Measurements from ENCODE around the gene INTS1.
"Not testable (repeated sequence)": the region's sequence is repeated elsewhere in the genome, so short reads cannot be mapped to it uniquely, and the experiment has no call there.

Gene INTS1

GRCh38 chr7:1446620-1447032 lies 57.6 kb downstream of the INTS1 start:
- no peak for DNase-seq (ENCODE audit: extremely low read depth, low read depth)
- no peak for TF ChIP-seq CTCF (IDR thresholded peaks at IDR 0.05; ENCODE audit: low read depth, low read length)

- DNase-seq (ENCODE audit: extremely low read depth, low read depth): peak; percentile 31
Measured at GRCh38 chr7:1446026-1446425, 58.2 kb downstream of the INTS1 start.

- no peak for TF ChIP-seq CTCF (IDR thresholded peaks at IDR 0.05; ENCODE audit: low read depth, low read length)
- no peak for DNase-seq (ENCODE audit: extremely low read depth, low read depth)
Measured at GRCh38 chr7:1445341-1445740, 58.8 kb downstream of the INTS1 start.

- DNase-seq (ENCODE audit: extremely low read depth, low read depth): no peak
- no peak for TF ChIP-seq CTCF (IDR thresholded peaks at IDR 0.05; ENCODE audit: low read depth, low read length)
Measured at GRCh38 chr7:1444925-1445322, 59.3 kb downstream of the INTS1 start.

GRCh38 chr7:1444214-1444924 lies 59.8 kb downstream of the INTS1 start:
- TF ChIP-seq CTCF (IDR thresholded peaks at IDR 0.05; ENCODE audit: low read depth, low read length): no peak
- DNase-seq (ENCODE audit: extremely low read depth, low read depth): no peak

GRCh38 chr7:1443587-1444200 lies 60.5 kb downstream of the INTS1 start:
- DNase-seq (ENCODE audit: extremely low read depth, low read depth): not testable (repeated sequence)

- DNase-seq (ENCODE audit: extremely low read depth, low read depth): no peak
- TF ChIP-seq CTCF (IDR thresholded peaks at IDR 0.05; ENCODE audit: low read depth, low read length): no peak
Measured at GRCh38 chr7:1442355-1443124, 61.6 kb downstream of the INTS1 start.

GRCh38 chr7:1441615-1442354 lies 62.4 kb downstream of the INTS1 start:
- no peak for DNase-seq (ENCODE audit: extremely low read depth, low read depth)
- no peak for TF ChIP-seq CTCF (IDR thresholded peaks at IDR 0.05; ENCODE audit: low read depth, low read length)

Data from AG09319 (cell line).